Endothelial cell of umbilical vein (primary cell): Measurements from ENCODE around the gene FANCG. TPM values are rescaled to one million over a fixed set of nuclear protein-coding genes. Genes with fewer than 3 reads are reported as not detected.
A peak's percentile ranks its signal among the peaks of the same experiment; 100 is the strongest.

Experiments
- BruUV-seq: library from RNA; stranded (reverse); fragments of 400-500 nt; replicated peaks from 2 replicates; lab custom pipeline; 2021; lab: Mats Ljungman, UMichigan
- CTCF ChIA-PET: fragments of 300-600, 350-600 bp; sonication (Branson Sonifier 250); formaldehyde crosslinking; loops from one replicate; lab custom pipeline; 2021; ENCODE audit warnings: antibody characterized with exemption, inconsistent platforms; lab: Charles Lee
- POLR2A ChIA-PET: fragments of 300-600, 350-600 bp; sonication (Branson Sonifier 250); formaldehyde crosslinking; loops from one replicate; lab custom pipeline; 2021; ENCODE audit warnings: antibody characterized with exemption, inconsistent platforms; lab: Charles Lee
- DNase-seq: peaks from one replicate; pipeline ENCODE4 v3.0.0-alpha.2; 2011; ENCODE audit warnings: low read depth, low spot score
- FAIRE-seq: peaks from 2 replicates; lab custom pipeline; 2011; peaks lifted over from hg19 to GRCh38; lab: Jason Lieb, UNC
- H2AFZ ChIP-seq: 2 replicates; pipeline ENCODE4 v1.6.0; 2012; ENCODE audit warnings: low read depth, low read length, control low read depth, inconsistent platforms
- H3K27ac ChIP-seq: 2 replicates; pipeline ENCODE4 v1.5.1; 2011; ENCODE audit warnings: low read depth, mild to moderate bottlenecking, control low read depth, low read length, moderate library complexity; ENCODE audit not compliant: insufficient read depth
- H3K27me3 ChIP-seq, 2 experiments: 2 replicates each; pipeline versions ENCODE4 v1.6.0 to v1.6.1; 2011; ENCODE audit warnings: low read length in 2 of 2, mixed read lengths in 1 of 2; ENCODE audit not compliant: control insufficient read depth in 2 of 2, insufficient read depth in 2 of 2
- H3K36me3 ChIP-seq, 2 experiments: 2 replicates in 1 of 2; 3 replicates in 1 of 2; pipeline ENCODE4 v1.5.1; 2011; ENCODE audit warnings: low read length in 2 of 2, mild to moderate bottlenecking in 1 of 2, moderate library complexity in 1 of 2; ENCODE audit not compliant: control insufficient read depth in 2 of 2, insufficient read depth in 2 of 2; ENCODE audit errors: extremely low read depth in 1 of 2
- H3K4me1 ChIP-seq: 3 replicates; pipeline ENCODE4 v1.5.1; 2011; ENCODE audit warnings: mild to moderate bottlenecking, low read length; ENCODE audit not compliant: control insufficient read depth, insufficient read depth; ENCODE audit errors: extremely low read depth
- H3K4me2 ChIP-seq: 2 replicates; pipeline ENCODE4 v1.6.1; 2011; ENCODE audit warnings: low read length, control low read depth, mixed read lengths; ENCODE audit not compliant: insufficient read depth
- H3K4me3 ChIP-seq, 3 experiments: fragments of 200-600 bp in 1 of 3; sonication (generic), shearing (Covaris generic) in 1 of 3; replicated peaks in 1 of 3; 2 replicates each; pipeline ENCODE4 v1.5.1; 2011 to 2016; ENCODE audit warnings: control low read depth in 3 of 3, low read length in 3 of 3, mild to moderate bottlenecking in 2 of 3, inconsistent platforms in 1 of 3, low read depth in 1 of 3, moderate library complexity in 1 of 3; ENCODE audit not compliant: insufficient read depth in 1 of 3
- H3K79me2 ChIP-seq: 2 replicates; pipeline ENCODE4 v1.6.0; 2012; ENCODE audit warnings: low read length, inconsistent platforms; ENCODE audit not compliant: control insufficient read depth, insufficient read depth
- H3K9ac ChIP-seq: replicated peaks from 2 replicates; pipeline ENCODE3; 2011; ENCODE audit warnings: low read length, control low read depth; ENCODE audit not compliant: insufficient read depth; ENCODE audit errors: extremely low read depth
- H3K9me1 ChIP-seq: replicated peaks from 3 replicates; pipeline ENCODE4 v1.6.0; 2011; ENCODE audit warnings: mild to moderate bottlenecking, low read length; ENCODE audit not compliant: control insufficient read depth, insufficient read depth; ENCODE audit errors: extremely low read depth
- H3K9me3 ChIP-seq: replicated peaks from 2 replicates; pipeline ENCODE4 v1.5.1; 2012; ENCODE audit warnings: low read length, inconsistent platforms; ENCODE audit not compliant: control insufficient read depth, insufficient read depth
- H4K20me1 ChIP-seq: replicated peaks from 2 replicates; pipeline ENCODE3; 2011; ENCODE audit warnings: mild to moderate bottlenecking, low read length; ENCODE audit not compliant: control insufficient read depth, insufficient read depth; ENCODE audit errors: extremely low read depth
- EZH2 ChIP-seq: IDR thresholded peaks from 2 replicates; pipeline ENCODE4 v1.6.1; 2012; ENCODE audit warnings: borderline replicate concordance, low read depth, mild to moderate bottlenecking, moderate library complexity, low read length, inconsistent platforms; ENCODE audit not compliant: severe bottlenecking
- FOS ChIP-seq: IDR thresholded peaks from 2 replicates; pipeline ENCODE4 v1.6.1; 2011; ENCODE audit warnings: mild to moderate bottlenecking, low read length, moderate library complexity, borderline replicate concordance; ENCODE audit not compliant: insufficient read depth
- GATA2 ChIP-seq: IDR thresholded peaks from 2 replicates; pipeline ENCODE4 v1.7.0; 2011; ENCODE audit warnings: low read depth, mild to moderate bottlenecking, moderate library complexity, mixed read lengths, low read length; ENCODE audit not compliant: insufficient read length, insufficient read depth
- JUN ChIP-seq: IDR thresholded peaks from 2 replicates; pipeline ENCODE4 v1.6.1; 2011; ENCODE audit warnings: borderline replicate concordance, low read depth; ENCODE audit not compliant: insufficient read length, insufficient read depth
- MYC ChIP-seq: IDR thresholded peaks from one replicate; pipeline ENCODE4 v1.6.1; 2011; ENCODE audit warnings: mild to moderate bottlenecking, low read depth, low read length
- POLR2A ChIP-seq: IDR thresholded peaks from 2 replicates; pipeline ENCODE4 v1.6.1; 2012; ENCODE audit warnings: low read depth, mild to moderate bottlenecking, control low read depth, low read length
- POLR2AphosphoS5 ChIP-seq: IDR thresholded peaks from 2 replicates; pipeline ENCODE4 v1.6.1; 2012; ENCODE audit warnings: low read depth, mild to moderate bottlenecking, control low read depth, low read length, moderate library complexity; ENCODE audit not compliant: insufficient read depth
- dilution Hi-C: fragments of 300-500 bp; cut with MboI; formaldehyde crosslinking; loops from one replicate; pipeline ENCODE4 v1.15.0; 2019; ENCODE audit warnings: low sequenced_read_pairs; ENCODE audit not compliant: extremely low pct_ligation_motif_present
- intact Hi-C: fragments of 100-400 bp; cut with micrococcal nuclease; formaldehyde crosslinking; loops from one replicate; pipeline ENCODE4 v1.10.0; 2022
- polyA plus RNA-seq, 4 experiments: library from polyadenylated mRNA; depleted of rRNA in 3 of 4; stranded (reverse) in 3 of 4; unstranded in 1 of 4; fragments of >200 nt; gene quantifications; 2 replicates each; pipeline versions ENCODE4 v1.2.1 to v1.2.3, GENCODE V29; 2011 to 2012; ENCODE audit warnings: missing spikeins in 1 of 4
- total RNA-seq: library from RNA; stranded (reverse); gene quantifications from 2 replicates; pipeline ENCODE4 v1.2.3, GENCODE V29; 2021
- TF ChIP-seq, protein P1 (sequence below), 2 donors: IDR thresholded peaks; 1 replicate in 1 of 2; 2 replicates in 1 of 2; pipeline ENCODE4 v1.5.1; 2011; ENCODE audit warnings: low read length in 2 of 2, mild to moderate bottlenecking in 2 of 2, moderate library complexity in 2 of 2, control low read depth in 1 of 2, inconsistent platforms in 1 of 2, low read depth in 1 of 2; ENCODE audit not compliant: insufficient read depth in 1 of 2; ENCODE audit errors: extremely low read depth in 1 of 2
- TF ChIP-seq, protein P2 (sequence below): IDR thresholded peaks from 2 replicates; pipeline ENCODE4 v1.6.1; 2011; ENCODE audit not compliant: insufficient read depth, insufficient read length

FANCG gene
- total and polyA plus RNA-seq, 2 donors (not counting 3 experiments of a cell fraction or from before 2014, with no cell fraction given): 31.6 to 58.0 TPM

DNA sequence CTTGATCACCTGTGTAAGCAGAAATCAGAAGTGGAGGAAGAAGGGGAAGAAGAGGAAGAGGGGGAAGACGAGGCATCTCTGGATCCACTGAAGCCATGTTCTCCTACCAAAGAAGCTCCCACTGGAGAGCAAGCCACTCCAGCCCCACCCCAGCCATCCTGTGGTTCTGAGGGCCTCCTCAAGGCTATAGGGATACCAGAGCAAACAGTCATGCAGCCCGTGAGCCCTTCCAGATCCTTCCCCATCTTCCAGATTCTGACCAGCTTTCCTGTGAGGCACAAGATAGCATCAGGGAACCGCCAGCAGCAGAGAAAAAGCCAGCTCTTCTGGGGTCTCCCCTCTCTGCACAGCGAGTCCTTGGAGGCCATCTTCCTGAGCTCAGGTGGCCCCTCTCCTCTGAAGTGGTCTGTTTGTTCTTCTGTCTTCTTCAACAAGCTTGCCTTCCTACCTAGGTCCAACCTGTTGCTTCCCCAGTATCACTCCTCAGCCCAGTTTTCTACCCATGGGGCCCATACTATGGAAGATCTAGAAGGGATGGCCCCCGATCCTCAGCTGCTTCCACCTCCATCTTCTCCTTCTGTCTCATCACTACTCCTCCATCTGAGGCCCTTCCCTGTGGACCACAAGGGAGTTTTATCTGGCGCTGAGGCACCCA, 36.7 kb downstream of the FANCG start:
- H3K4me3 ChIP-seq: no peak overlapping the region
- H3K9ac ChIP-seq: no peak overlapping the region
- no peak overlapping the region for H3K27ac ChIP-seq
- no TSS peak for BruUV-seq
- CTCF ChIA-PET: interaction anchor here (1.2 to 4.3 kb wide), 4 partner anchors 8 to 143 kb away, joined by 3 to 26 read pairs (median 14); no protein-coding TSS in a partner anchor
- intact Hi-C loops (no loop called here), dilution Hi-C loops (no loop called here)
- H4K20me1 ChIP-seq: no peaks in the 10 kb centered on the region
- H3K9me1 ChIP-seq: no peaks in the 10 kb centered on the region
- H3K9me3 ChIP-seq: no peaks in the 10 kb centered on the region
- POLR2A ChIA-PET: no interaction called here
- no peak overlapping the region for H2AFZ ChIP-seq
- no peaks in the 10 kb centered on the region for H3K79me2 ChIP-seq
- H3K36me3 ChIP-seq: peaks cover 0 to 11% of the 10 kb centered on the region in 2 experiments
- no peaks in the 10 kb centered on the region for H3K4me1 ChIP-seq
- no peak for DNase-seq
- no peak overlapping the region for H3K4me2 ChIP-seq
- no peaks in the 10 kb centered on the region for H3K27me3 ChIP-seq
- TF ChIP-seq JUN (no peak), EZH2 (no peak), POLR2AphosphoS5 (no peak), FOS (no peak), GATA2 (no peak), POLR2A (no peak), MYC (no peak)
- TF ChIP-seq, protein P1, sequence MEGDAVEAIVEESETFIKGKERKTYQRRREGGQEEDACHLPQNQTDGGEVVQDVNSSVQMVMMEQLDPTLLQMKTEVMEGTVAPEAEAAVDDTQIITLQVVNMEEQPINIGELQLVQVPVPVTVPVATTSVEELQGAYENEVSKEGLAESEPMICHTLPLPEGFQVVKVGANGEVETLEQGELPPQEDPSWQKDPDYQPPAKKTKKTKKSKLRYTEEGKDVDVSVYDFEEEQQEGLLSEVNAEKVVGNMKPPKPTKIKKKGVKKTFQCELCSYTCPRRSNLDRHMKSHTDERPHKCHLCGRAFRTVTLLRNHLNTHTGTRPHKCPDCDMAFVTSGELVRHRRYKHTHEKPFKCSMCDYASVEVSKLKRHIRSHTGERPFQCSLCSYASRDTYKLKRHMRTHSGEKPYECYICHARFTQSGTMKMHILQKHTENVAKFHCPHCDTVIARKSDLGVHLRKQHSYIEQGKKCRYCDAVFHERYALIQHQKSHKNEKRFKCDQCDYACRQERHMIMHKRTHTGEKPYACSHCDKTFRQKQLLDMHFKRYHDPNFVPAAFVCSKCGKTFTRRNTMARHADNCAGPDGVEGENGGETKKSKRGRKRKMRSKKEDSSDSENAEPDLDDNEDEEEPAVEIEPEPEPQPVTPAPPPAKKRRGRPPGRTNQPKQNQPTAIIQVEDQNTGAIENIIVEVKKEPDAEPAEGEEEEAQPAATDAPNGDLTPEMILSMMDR (IDR thresholded peaks at IDR 0.05; ENCODE audit: extremely low read depth in 1 of 2, insufficient read depth in 1 of 2, low read depth in 1 of 2, low read length in 2 of 2): no peak
- TF ChIP-seq, protein P2, sequence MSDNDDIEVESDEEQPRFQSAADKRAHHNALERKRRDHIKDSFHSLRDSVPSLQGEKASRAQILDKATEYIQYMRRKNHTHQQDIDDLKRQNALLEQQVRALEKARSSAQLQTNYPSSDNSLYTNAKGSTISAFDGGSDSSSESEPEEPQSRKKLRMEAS: no peak
- peak; percentile 37 for FAIRE-seq
